Measurements from ENCODE around the gene RXRG. TPM values are rescaled to one million over a fixed set of nuclear protein-coding genes. Genes with fewer than 3 reads are reported as not detected.

RXRG gene
- total RNA-seq, 1 experiment from 2014 or later = not detected

GRCh38 chr1:165468726-165469249 lies 23.9 kb upstream of the RXRG start:
- H3K9ac ChIP-seq (ENCODE audit: low read length) = no peak overlapping the region
- H3F3A ChIP-seq (ENCODE audit: low read length, unreplicated experiment) = no peaks in the 10 kb centered on the region
- CTCF ChIA-PET = no interaction called here
- intact Hi-C loops (cut with micrococcal nuclease) = no loop called here
- no peak overlapping the region for H2AFZ ChIP-seq (ENCODE audit: low read length)
- no peaks in the 10 kb centered on the region for H3K9me2 ChIP-seq (replicated peaks; ENCODE audit: low read length)
- H3K36me3 ChIP-seq (ENCODE audit: low read depth, low read length) = no peaks in the 10 kb centered on the region
- H3K27me3 ChIP-seq (ENCODE audit: low read length) = peaks cover 99% of the 10 kb centered on the region
- TF ChIP-seq CTCF (conservative IDR thresholded peaks at IDR 0.05; ENCODE audit: low read depth, low read length) = no peak
- no peak for TF ChIP-seq EZH2 (IDR thresholded peaks at IDR 0.05; ENCODE audit: low read length, unreplicated experiment)
- no peak for TF ChIP-seq EZH2phosphoT487 (IDR thresholded peaks at IDR 0.05; ENCODE audit: borderline replicate concordance, low read length)
- DNase-seq = no peak
- no peaks in the 10 kb centered on the region for H4K20me1 ChIP-seq (ENCODE audit: low read length)
- no peak for ATAC-seq
- no TSS peak for BruUV-seq (replicated peaks)
- POLR2A ChIA-PET (ENCODE audit: unreplicated experiment) = no interaction called here
- no peaks in the 10 kb centered on the region for H3K79me2 ChIP-seq (ENCODE audit: low read length)
- H3K9me3 ChIP-seq (ENCODE audit: low read length) = no peaks in the 10 kb centered on the region
- no peaks in the 10 kb centered on the region for H3K4me1 ChIP-seq (ENCODE audit: insufficient read depth, low read length)
- H3K27ac ChIP-seq (ENCODE audit: low read length) = no peak overlapping the region
- no peak overlapping the region for H3K4me3 ChIP-seq (ENCODE audit: low read length)
- H3K4me2 ChIP-seq (ENCODE audit: low read length) = no peak overlapping the region

GRCh38 chr1:165468253-165468652 lies 23.3 kb upstream of the RXRG start:
- H3K4me3 ChIP-seq (ENCODE audit: low read length) = no peak overlapping the region
- no peaks in the 10 kb centered on the region for H3K9me3 ChIP-seq (ENCODE audit: low read length)
- DNase-seq (no peak), ATAC-seq (no peak)
- no peaks in the 10 kb centered on the region for H3F3A ChIP-seq (ENCODE audit: low read length, unreplicated experiment)
- peaks cover 97% of the 10 kb centered on the region for H3K27me3 ChIP-seq (ENCODE audit: low read length)
- TF ChIP-seq EZH2 (IDR thresholded peaks at IDR 0.05; ENCODE audit: low read length, unreplicated experiment) (no peak), EZH2phosphoT487 (IDR thresholded peaks at IDR 0.05; ENCODE audit: borderline replicate concordance, low read length) (no peak), CTCF (conservative IDR thresholded peaks at IDR 0.05; ENCODE audit: low read depth, low read length) (no peak)
- H4K20me1 ChIP-seq (ENCODE audit: low read length) = no peaks in the 10 kb centered on the region
- H3K9ac ChIP-seq (ENCODE audit: low read length) = no peak overlapping the region
- POLR2A ChIA-PET (ENCODE audit: unreplicated experiment) = no interaction called here
- CTCF ChIA-PET = no interaction called here
- no peaks in the 10 kb centered on the region for H3K4me1 ChIP-seq (ENCODE audit: insufficient read depth, low read length)
- intact Hi-C loops (cut with micrococcal nuclease) = no loop called here
- no peak overlapping the region for H3K4me2 ChIP-seq (ENCODE audit: low read length)
- no peaks in the 10 kb centered on the region for H3K79me2 ChIP-seq (ENCODE audit: low read length)
- no TSS peak for BruUV-seq (replicated peaks)
- no peak overlapping the region for H2AFZ ChIP-seq (ENCODE audit: low read length)
- H3K27ac ChIP-seq (ENCODE audit: low read length) = no peak overlapping the region
- H3K9me2 ChIP-seq (replicated peaks; ENCODE audit: low read length) = no peaks in the 10 kb centered on the region
- H3K36me3 ChIP-seq (ENCODE audit: low read depth, low read length) = no peaks in the 10 kb centered on the region

DNA sequence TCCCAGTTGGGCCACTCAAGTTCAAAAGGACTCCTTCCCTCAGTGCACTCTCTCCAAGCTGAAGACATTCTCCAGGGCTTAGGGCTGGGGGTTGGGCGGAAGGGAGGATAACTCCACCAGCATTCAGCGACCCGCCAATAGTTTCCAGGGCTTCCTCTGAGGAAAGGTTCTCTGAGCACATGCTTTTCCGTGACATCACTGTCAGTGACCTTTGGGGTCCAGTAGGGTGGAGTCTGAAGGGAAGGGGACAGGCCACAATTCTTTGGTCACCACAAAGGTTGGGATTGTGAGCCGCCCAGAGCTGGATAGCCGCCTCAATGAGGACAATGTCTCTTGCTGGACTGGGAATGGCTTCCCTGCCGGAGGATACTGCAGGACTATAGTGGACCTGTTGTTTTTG lies 22.8 kb upstream of the RXRG start:
- no peaks in the 10 kb centered on the region for H3F3A ChIP-seq (ENCODE audit: low read length, unreplicated experiment)
- no peaks in the 10 kb centered on the region for H3K79me2 ChIP-seq (ENCODE audit: low read length)
- H3K9ac ChIP-seq (ENCODE audit: low read length) = no peak overlapping the region
- intact Hi-C loops (cut with micrococcal nuclease) = no loop called here
- H3K9me3 ChIP-seq (ENCODE audit: low read length) = no peaks in the 10 kb centered on the region
- TF ChIP-seq EZH2 (IDR thresholded peaks at IDR 0.05; ENCODE audit: low read length, unreplicated experiment) (no peak), EZH2phosphoT487 (IDR thresholded peaks at IDR 0.05; ENCODE audit: borderline replicate concordance, low read length) (no peak), CTCF (conservative IDR thresholded peaks at IDR 0.05; ENCODE audit: low read depth, low read length) (no peak)
- no peak for DNase-seq
- H3K4me1 ChIP-seq (ENCODE audit: insufficient read depth, low read length) = no peaks in the 10 kb centered on the region
- H3K4me3 ChIP-seq (ENCODE audit: low read length) = no peak overlapping the region
- ATAC-seq = no peak
- no TSS peak for BruUV-seq (replicated peaks)
- no peak overlapping the region for H2AFZ ChIP-seq (ENCODE audit: low read length)
- peaks cover 97% of the 10 kb centered on the region for H3K27me3 ChIP-seq (ENCODE audit: low read length)
- ChIA-PET CTCF (no interaction called here), POLR2A (ENCODE audit: unreplicated experiment) (no interaction called here)
- no peaks in the 10 kb centered on the region for H4K20me1 ChIP-seq (ENCODE audit: low read length)
- no peak overlapping the region for H3K4me2 ChIP-seq (ENCODE audit: low read length)
- no peaks in the 10 kb centered on the region for H3K9me2 ChIP-seq (replicated peaks; ENCODE audit: low read length)
- no peaks in the 10 kb centered on the region for H3K36me3 ChIP-seq (ENCODE audit: low read depth, low read length)
- no peak overlapping the region for H3K27ac ChIP-seq (ENCODE audit: low read length)
